ENCODE data around the gene ERP29. TPM values are rescaled to one million over a fixed set of nuclear protein-coding genes. Genes with fewer than 3 reads are reported as not detected.
"Not testable (repeated sequence)": the region's sequence is repeated elsewhere in the genome, so short reads cannot be mapped to it uniquely, and the experiment has no call there.

Gene ERP29
- total and polyA plus RNA-seq, 4 donors = 35.6 to 140 (median 57.1) TPM

GRCh38 chr12:112008918-112009317, 4.3 kb upstream of the ERP29 start (continued):
- no peak for TF ChIP-seq ZBTB33 (IDR thresholded peaks at IDR 0.05)
- TF ChIP-seq HNF4A (conservative IDR thresholded peaks at IDR 0.05) = no peak
- no peak for TF ChIP-seq RAD21 (IDR thresholded peaks at IDR 0.05)
- TF ChIP-seq ATF3 (IDR thresholded peaks at IDR 0.05) = no peak

GRCh38 chr12:112009596-112009995, 3.6 kb upstream of the ERP29 start:
- WGBS = 80% methylated on average over 3 of the region's 3 CpGs
- H3K27me3 ChIP-seq (ENCODE audit: control insufficient read depth in 4 of 4, insufficient read depth in 4 of 4, low read length in 3 of 4); H3K4me3 ChIP-seq (ENCODE audit: low read depth in 1 of 3, low read length in 3 of 3); H3K9ac ChIP-seq (ENCODE audit: low read depth in 1 of 2, low read length in 2 of 2); H3K36me3 ChIP-seq (ENCODE audit: control insufficient read depth in 4 of 4, insufficient read depth in 3 of 4, low read depth in 1 of 4, low read length in 3 of 4); DNase-seq (ENCODE audit: low spot score); H3K27ac ChIP-seq (ENCODE audit: low read depth in 1 of 2, low read length in 2 of 2); H3K9me3 ChIP-seq (ENCODE audit: control insufficient read depth in 4 of 4, low read length in 3 of 4): not testable (repeated sequence)
- H3K4me1 ChIP-seq (ENCODE audit: control insufficient read depth in 4 of 4, insufficient read depth in 4 of 4, low read length in 3 of 4) = peaks cover 8 to 27% (median 19%) of the 10 kb centered on the region in 4 donors

GRCh38 chr12:112010415-112011344, 2.5 kb upstream of the ERP29 start:
- Histone ChIP-seq H3K36me3 (ENCODE audit: control insufficient read depth in 4 of 4, insufficient read depth in 3 of 4, low read depth in 1 of 4, low read length in 3 of 4) (peaks cover 0 to 2% (median under 1%) of the 10 kb centered on the region in 4 donors), H3K9me3 (ENCODE audit: control insufficient read depth in 4 of 4, low read length in 3 of 4) (no peaks in the 10 kb centered on the region), H3K4me1 (ENCODE audit: control insufficient read depth in 4 of 4, insufficient read depth in 4 of 4, low read length in 3 of 4) (peaks cover 9 to 32% (median 22%) of the 10 kb centered on the region in 4 donors), H3K4me3 (ENCODE audit: low read depth in 1 of 3, low read length in 3 of 3) (no peak overlapping the region), H3K27ac (ENCODE audit: low read depth in 1 of 2, low read length in 2 of 2) (no peak overlapping the region), H3K9ac (ENCODE audit: low read depth in 1 of 2, low read length in 2 of 2) (no peak overlapping the region), H3K27me3 (ENCODE audit: control insufficient read depth in 4 of 4, insufficient read depth in 4 of 4, low read length in 3 of 4) (no peaks in the 10 kb centered on the region)
- no peak for DNase-seq (ENCODE audit: low spot score)
- TF ChIP-seq RXRA (IDR thresholded peaks at IDR 0.05) = no peak
- no peak for TF ChIP-seq NR2F2 (IDR thresholded peaks at IDR 0.05)
- no peak for TF ChIP-seq HNF4G (IDR thresholded peaks at IDR 0.05)
- no peak for TF ChIP-seq JUND (IDR thresholded peaks at IDR 0.05)
- no peak for TF ChIP-seq FOXA2 (IDR thresholded peaks at IDR 0.05)
- no peak for TF ChIP-seq EGR1 (IDR thresholded peaks at IDR 0.05; ENCODE audit: low read depth in 2 of 2)
- TF ChIP-seq MAX (IDR thresholded peaks at IDR 0.05) = no peak
- TF ChIP-seq ZBTB33 (IDR thresholded peaks at IDR 0.05) = no peak
- no peak for TF ChIP-seq CTCF (IDR thresholded peaks at IDR 0.05; ENCODE audit: low read depth, low read length, missing input control)
- no peak for TF ChIP-seq YY1 (IDR thresholded peaks at IDR 0.05)
- TF ChIP-seq ATF3 (IDR thresholded peaks at IDR 0.05) = no peak
- no peak for TF ChIP-seq HNF4A (conservative IDR thresholded peaks at IDR 0.05)
- no peak for TF ChIP-seq REST (IDR thresholded peaks at IDR 0.05)
- no peak for TF ChIP-seq GABPA (IDR thresholded peaks at IDR 0.05 in 1 of 2, conservative IDR thresholded peaks at IDR 0.05 in 1 of 2)
- 93% methylated on average over 8 of the region's 8 CpGs for whole genome bisulfite sequencing
